HG03196 (cell line): ENCODE measurements around the gene CSNK1A1.
"Not testable (repeated sequence)": the region's sequence is repeated elsewhere in the genome, so short reads cannot be mapped to it uniquely, and the experiment has no call there.

ENCODE experiments used
- ATAC-seq: cut with Tn5 transposase; IDR thresholded peaks from one replicate; pipeline ENCODE4 v1.9.1; 2021; ENCODE audit not compliant: unreplicated experiment

Gene CSNK1A1

DNA sequence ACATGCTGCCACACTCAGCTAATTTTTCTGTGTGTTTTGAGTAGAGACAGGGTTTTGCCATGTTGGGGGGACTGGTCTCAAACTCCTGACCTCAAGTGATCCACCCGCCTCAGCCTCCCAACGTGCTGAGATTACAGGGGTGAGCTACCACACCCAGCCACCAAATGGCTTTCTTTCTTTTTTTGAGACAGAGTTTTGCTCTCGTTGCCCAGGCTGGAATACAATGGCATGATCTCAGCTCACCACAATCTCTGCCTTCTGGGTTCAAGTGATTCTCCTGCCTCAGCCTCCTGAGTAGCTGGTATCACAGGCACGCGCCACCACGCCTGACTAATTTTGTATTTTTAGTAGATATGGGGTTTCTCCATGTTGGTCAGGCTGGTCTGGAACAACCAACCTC is 15.5 kb downstream of the CSNK1A1 start:
- ATAC-seq: not testable (repeated sequence)

DNA sequence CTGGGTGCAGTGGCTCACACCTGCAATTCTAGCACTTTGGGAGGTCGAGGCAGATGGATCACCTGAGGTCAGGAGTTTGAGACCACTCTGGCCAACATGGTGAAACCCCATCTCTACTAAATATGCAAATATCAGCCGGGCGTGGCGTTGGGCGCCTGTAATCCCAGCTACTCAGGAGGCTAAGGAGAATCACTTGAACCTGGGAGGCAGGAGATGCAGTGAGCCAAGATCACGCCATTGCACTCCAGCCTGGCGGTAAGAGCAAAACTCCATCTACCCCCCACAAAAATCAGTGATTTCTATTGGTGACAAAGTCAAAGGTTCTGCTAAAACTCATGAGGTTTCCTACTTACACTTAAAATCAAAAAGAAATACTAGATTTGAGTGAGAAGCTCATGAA is 18.8 kb downstream of the CSNK1A1 start:
- ATAC-seq: no peak

DNA sequence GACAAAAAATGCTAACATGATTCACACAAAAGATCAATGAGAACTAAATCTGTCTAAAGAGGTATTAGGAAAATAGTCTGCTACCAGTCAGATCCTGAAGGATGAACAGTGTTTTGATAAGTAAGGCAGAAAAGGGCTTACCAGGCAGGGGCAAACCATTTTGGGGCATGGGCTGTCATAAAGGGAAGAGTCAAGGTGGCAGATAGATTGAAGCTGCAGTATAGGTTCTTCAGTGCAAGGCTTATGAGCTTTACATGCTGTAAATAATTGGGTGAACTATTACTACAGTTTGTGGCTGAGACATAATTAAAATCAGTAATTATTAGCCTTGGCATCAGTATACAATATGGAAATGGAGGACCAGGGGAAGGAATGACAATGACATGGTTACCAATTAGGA is 21.8 kb downstream of the CSNK1A1 start:
- no peak for ATAC-seq

GRCh38 chr5:149528281-149529060 is 22.8 kb downstream of the CSNK1A1 start:
- ATAC-seq: no peak

DNA sequence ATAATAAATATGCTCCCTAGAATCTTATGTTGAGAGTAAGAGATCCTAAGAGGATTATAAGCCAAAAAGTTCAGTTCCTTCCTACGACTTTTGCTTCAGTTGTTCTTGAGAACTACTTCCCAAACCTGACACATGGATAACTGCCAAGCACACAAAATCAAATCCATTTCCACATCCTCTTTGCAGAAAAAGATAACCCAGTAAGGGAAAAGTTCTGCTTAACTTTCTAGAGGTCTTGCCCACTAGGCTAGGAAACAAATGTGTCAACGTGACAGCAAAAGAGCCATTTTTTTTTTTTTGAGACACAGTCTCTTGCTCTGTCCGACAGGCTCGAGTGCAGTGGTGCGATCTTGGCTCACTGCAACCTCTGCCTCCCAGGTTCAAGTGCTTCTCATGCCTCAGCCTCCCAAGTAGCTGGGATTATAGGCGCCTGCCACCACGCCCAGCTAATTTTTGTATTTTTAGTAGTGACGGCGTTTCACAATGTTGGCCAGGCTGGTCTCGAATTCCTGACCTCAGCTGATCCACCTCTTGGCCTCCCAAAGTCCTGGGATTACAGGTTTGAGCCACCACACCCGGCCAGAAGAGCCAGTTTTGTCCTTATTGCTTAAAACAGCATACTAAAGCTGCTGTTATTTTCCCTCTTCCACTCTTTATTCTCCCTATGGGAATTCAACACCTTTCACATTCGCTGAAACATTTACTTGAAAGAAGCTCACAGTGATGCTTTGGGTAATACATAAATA is 24.2 kb downstream of the CSNK1A1 start:
- ATAC-seq: no peak

DNA sequence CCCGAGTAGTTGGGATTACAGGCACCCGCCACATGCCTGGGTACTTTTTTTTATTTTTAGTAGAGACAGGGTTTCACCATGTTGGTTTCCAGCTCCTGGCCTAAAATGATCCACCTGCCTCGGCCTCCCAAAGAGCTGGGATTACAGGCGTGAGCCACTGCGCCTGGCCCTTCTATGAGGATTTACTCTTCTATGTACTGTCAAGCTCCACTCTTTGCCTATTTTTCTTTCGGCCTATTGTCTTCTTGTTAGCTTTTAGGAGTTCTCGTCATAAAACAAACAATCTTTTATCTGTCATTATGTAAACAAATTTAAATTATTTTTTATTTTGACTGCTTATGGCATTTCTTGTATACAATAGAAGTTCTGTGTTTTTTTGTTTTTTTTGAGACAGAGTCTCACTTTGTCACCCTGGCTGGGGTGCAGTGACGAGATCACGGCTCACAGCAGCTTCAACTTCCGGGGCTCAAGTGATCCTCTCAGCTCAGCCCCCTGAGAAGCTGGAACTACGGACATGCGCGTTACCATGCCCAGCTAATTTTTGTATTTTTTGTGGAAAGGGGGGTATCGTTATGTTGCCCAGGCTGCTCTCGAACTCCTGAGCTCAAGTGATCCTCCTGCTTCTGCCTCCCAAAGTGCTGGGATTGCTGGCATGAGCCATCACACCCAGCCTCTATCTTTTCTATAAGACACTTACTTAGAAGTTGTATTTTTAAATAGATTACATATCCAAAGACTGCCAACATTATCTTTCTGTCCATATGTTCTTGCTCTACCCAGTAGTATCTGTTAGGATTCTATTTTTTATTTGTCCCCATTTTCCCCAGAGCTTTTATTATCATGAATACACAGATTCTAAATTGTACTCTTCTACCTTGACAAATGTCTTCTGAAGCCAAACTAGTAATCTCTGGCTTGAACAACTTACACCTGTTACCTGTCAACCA is 29.2 kb downstream of the CSNK1A1 start:
- no peak for ATAC-seq

DNA sequence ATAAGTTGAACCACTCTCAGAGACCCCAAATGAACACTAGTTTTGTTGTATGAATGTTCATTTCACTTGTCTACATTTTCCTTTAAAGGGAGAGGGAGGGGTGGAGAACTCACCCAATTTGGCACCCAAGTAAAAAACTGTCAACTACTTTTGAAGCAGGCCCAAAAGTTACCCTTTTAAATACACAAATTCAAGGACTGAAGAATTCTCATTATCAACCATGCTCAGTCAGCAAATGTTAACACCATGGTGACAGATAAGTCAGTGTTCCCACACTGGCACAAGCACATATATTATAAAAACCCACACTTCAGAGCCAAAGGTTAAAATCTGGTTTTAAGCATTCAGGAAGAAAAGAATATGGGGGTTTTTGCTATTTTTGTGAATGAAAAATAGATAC is 31.6 kb downstream of the CSNK1A1 start:
- no peak for ATAC-seq

- ATAC-seq: no peak
Measured at GRCh38 chr5:149518620-149519019, 32.6 kb downstream of the CSNK1A1 start.

DNA sequence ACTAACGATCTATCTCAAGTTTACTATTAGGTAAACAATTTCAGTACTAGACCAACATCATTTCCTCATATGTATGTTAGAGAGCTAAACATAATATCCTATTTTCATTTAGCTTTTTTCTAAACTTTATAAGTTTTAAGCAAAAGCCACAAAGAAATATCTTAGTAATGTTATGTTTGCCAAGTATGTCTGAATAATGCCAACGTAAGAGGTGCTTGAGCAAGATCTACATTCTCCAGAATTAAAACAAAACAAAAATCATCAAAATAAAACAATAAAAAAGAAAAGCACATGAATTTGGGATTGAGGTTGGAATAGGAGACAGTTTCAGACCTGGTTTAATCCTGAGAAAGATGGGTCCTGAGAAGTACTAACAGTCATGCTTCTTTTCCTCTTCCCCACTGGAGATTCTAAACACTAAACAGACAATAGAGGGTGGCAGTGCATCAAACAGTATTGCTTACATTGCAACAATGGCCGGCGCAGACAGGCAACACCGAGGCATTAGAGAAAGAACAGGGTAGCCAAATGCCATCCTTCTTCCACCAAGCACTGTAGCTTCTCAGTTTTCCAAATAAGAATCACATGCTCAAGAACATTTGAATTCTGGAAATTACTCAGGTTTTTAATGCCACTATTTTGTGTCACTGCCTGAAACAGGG is 33.6 kb downstream of the CSNK1A1 start:
- no peak for ATAC-seq

- no peak for ATAC-seq
Measured at GRCh38 chr5:149514512-149514911, 36.7 kb downstream of the CSNK1A1 start.

- not testable (repeated sequence) for ATAC-seq
Measured at GRCh38 chr5:149513372-149513947, 37.8 kb downstream of the CSNK1A1 start.

- ATAC-seq: no peak
Measured at GRCh38 chr5:149510136-149510535, 41.1 kb downstream of the CSNK1A1 start.

DNA sequence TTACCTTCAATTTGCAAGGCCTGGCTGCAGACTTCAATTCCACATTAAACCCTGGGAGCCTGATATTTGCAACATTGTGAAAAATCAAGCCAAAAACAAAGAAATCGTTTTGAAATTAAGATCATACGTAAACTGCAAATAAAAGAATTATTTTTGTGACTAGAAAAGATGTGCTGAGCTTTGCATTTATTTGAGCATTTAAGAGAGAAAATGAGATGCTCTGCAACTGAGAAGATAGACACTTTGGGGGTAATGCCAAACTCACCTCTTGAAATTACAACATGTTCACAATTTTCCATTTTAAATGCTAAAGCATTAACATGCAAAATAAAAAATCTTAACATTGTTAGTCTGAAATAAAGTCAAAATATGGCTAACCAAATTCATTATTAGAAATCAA is 46.6 kb downstream of the CSNK1A1 start:
- no peak for ATAC-seq

- ATAC-seq: no peak
Measured at GRCh38 chr5:149503006-149503405, 48.2 kb downstream of the CSNK1A1 start.

DNA sequence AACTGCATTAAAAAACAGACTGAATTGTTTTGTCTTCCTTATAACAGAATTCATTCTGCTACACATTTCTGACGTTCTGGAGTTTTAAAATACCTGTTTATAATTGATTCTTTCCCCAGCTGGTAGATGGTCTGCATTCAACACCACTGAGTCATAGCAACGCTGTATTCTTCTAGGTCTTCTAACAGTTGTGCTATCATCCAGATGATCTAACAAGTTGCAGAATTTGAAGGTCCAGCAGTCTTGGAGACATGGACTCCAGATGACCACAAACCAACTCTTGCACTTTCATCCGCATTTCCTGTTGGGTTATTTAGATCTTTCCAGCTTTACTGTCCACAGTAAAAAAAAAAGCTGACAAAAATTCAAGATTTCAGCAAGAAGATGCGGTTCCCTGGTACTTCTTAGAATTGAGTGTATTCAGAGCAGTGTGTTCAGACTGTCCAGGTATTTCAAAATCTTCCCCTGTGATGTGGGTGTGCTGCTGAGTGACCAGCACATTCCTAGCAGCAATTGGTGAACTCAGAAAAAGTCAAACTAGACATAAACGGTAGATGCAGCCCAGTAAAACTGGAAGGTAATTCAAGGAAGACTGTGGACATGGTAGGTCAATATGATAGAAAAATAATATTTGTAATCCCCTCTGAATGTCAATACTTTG is 50.2 kb downstream of the CSNK1A1 start:
- ATAC-seq: no peak

DNA sequence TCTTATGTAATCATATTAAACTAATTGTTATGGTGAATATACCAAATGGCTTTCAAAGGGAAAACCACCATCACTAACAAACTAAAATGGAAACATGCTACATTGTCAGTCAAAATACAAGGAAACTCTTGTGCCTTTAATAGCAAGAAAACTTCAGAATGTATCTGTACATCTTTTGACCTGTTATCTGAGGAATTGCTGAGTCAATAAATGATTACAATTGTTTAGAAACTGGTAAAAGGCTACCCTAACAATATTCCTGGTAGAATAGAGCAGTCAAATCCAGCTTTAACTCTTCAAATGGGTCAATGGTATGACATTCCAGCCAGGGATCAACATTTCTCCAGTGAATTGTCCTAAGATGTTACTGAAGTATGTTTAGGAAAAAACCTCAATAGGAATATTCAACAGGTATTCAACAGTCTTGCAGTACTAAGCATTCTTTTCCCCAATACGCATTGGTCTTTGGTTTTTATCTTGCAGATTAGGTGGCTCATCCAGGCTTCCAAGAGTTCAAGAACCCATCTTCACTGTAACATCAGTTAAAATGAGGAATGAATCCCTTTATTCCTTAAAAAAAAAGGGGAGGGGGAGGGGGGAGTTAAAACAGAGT is 52.4 kb downstream of the CSNK1A1 start:
- ATAC-seq: no peak

GRCh38 chr5:149497357-149497756 is 53.9 kb downstream of the CSNK1A1 start:
- no peak for ATAC-seq

DNA sequence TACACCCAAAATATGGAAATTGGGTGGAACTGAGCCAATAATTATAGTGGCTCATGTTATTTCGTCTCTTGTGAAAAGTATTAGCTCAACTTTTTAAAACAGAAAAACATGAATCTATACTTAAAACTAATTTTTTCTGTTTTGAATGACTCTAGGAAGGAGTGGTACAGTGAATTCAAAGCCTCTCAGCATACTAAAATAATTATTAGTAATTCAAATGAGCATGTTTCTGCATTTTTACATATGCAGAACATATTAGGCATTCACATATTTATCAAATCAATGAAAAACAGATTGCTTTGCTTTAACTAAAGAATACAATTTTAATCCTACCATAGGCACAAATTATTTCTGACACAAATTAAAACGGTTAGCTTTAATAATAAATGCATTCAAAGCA is 54.3 kb downstream of the CSNK1A1 start:
- ATAC-seq: no peak

DNA sequence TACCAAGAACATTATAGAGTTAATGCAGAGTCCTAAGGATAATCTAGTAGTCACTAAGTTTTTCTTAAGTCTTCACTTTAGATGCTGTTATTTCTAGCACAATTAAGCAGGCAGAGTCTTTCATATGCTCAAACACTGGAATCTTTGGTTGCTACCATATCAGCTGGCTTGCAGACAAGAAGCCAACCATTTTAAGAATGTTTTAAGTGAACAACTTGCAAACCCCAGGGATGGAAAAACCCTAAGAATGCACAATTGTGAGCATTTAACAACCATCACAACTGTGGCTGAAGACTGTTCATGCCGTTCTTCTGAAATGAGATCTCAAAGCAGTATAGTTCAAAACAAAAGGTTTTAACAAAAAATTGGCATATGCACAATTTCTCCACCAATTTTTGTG is 55.1 kb downstream of the CSNK1A1 start:
- ATAC-seq: no peak

- ATAC-seq: no peak
Measured at GRCh38 chr5:149495673-149496072, 55.6 kb downstream of the CSNK1A1 start.
